Thyroid gland (tissue), 4 donors: ENCODE measurements around the gene NOA1.

Source experiments
- CTCF ChIP-seq, 6 experiments: fragments of 200-600 bp in 3 of 6; fragments of 450-650 bp in 3 of 6; sonication (generic) in 3 of 6; IDR thresholded peaks; one replicate each; pipeline ENCODE4 v1.5.1; 2016 to 2019; ENCODE audit warnings: antibody characterized with exemption in 6 of 6, mild to moderate bottlenecking in 2 of 6, inconsistent platforms in 1 of 6, moderate library complexity in 1 of 6
- POLR2A ChIP-seq, 2 donors: fragments of 450-650 bp; IDR thresholded peaks; one replicate each; pipeline ENCODE4 v1.6.1; 2017; ENCODE audit warnings: antibody characterized with exemption in 2 of 2, mild to moderate bottlenecking in 2 of 2, moderate library complexity in 1 of 2

GRCh38 chr4:56979421-56980072 lies 2.1 kb upstream of the NOA1 start:
- no peak for TF ChIP-seq POLR2A (IDR thresholded peaks at IDR 0.05)
- no peak for TF ChIP-seq CTCF (IDR thresholded peaks at IDR 0.05)
